Measurements from ENCODE around the gene RGS1. TPM values are rescaled to one million over a fixed set of nuclear protein-coding genes. Genes with fewer than 3 reads are reported as not detected.

The RGS1 gene
- total and polyA plus RNA-seq, 9 of the 15 experiments (the other 6 are each of a cell fraction or from before 2014, with no cell fraction given): not detected

GRCh38 chr1:192608671-192609070, 33.1 kb downstream of the RGS1 start (continued):
- no peak for TF ChIP-seq ZBTB2 (IDR thresholded peaks at IDR 0.05)
- no peak for TF ChIP-seq SNRNP70 (optimal IDR thresholded peaks at IDR 0.05; ENCODE audit: low read depth, low read length)
- no peak for TF ChIP-seq ARID2 (IDR thresholded peaks at IDR 0.05)
- TF ChIP-seq, protein P1, sequence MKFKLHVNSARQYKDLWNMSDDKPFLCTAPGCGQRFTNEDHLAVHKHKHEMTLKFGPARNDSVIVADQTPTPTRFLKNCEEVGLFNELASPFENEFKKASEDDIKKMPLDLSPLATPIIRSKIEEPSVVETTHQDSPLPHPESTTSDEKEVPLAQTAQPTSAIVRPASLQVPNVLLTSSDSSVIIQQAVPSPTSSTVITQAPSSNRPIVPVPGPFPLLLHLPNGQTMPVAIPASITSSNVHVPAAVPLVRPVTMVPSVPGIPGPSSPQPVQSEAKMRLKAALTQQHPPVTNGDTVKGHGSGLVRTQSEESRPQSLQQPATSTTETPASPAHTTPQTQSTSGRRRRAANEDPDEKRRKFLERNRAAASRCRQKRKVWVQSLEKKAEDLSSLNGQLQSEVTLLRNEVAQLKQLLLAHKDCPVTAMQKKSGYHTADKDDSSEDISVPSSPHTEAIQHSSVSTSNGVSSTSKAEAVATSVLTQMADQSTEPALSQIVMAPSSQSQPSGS (CRISPR knock-in tag; IDR thresholded peaks at IDR 0.05): no peak
- no peak for TF ChIP-seq NONO (IDR thresholded peaks at IDR 0.05; ENCODE audit: low read depth in 2 of 2, low read length in 1 of 2)
- TF ChIP-seq LCOR (CRISPR knock-in tag; IDR thresholded peaks at IDR 0.05): no peak
- TF ChIP-seq CBX8 (IDR thresholded peaks at IDR 0.05; ENCODE audit: borderline replicate concordance, extremely low read depth, low read depth, low read length, poor library complexity, severe bottlenecking): no peak
- TF ChIP-seq RBM25 (IDR thresholded peaks at IDR 0.05; ENCODE audit: low read depth, low read length, severe bottlenecking): no peak
- no peak for TF ChIP-seq ETS1 (conservative IDR thresholded peaks at IDR 0.05; ENCODE audit: control insufficient read depth, low read depth, low read length)
- TF ChIP-seq RBM15 (IDR thresholded peaks at IDR 0.05; ENCODE audit: insufficient read depth, low read length): no peak
- TF ChIP-seq POLR2A (conservative IDR thresholded peaks at IDR 0.05): no peak
- no peak for TF ChIP-seq GABPA (tag; conservative IDR thresholded peaks at IDR 0.05; ENCODE audit: low read depth)

Measured in K562 (cell line).